AG09309 (cell line): ENCODE results near the gene EHD1.
A peak's percentile ranks its signal among the peaks of the same experiment; 100 is the strongest.

Experiments
- DNase-seq: peaks from one replicate; pipeline ENCODE4 v3.0.0-alpha.2; 2010; ENCODE audit warnings: low read depth
- H3K4me3 ChIP-seq: 2 replicates; pipeline ENCODE4 v1.5.1; 2011; ENCODE audit warnings: mild to moderate bottlenecking, low read depth, low read length, moderate library complexity; ENCODE audit not compliant: control insufficient read depth
- CTCF ChIP-seq: IDR thresholded peaks from 2 replicates; pipeline ENCODE4 v1.5.1; 2011; ENCODE audit warnings: mild to moderate bottlenecking, low read depth, low read length, inconsistent platforms; ENCODE audit not compliant: insufficient read depth, control insufficient read depth; ENCODE audit errors: missing control alignments

Gene EHD1

GRCh38 chr11:64870176-64870892, 8.1 kb downstream of the EHD1 start:
- DNase-seq: no peak

GRCh38 chr11:64869571-64870175, 8.7 kb downstream of the EHD1 start:
- DNase-seq: no peak
- peak; percentile 41 for TF ChIP-seq CTCF
- H3K4me3 ChIP-seq: no peak overlapping the region

More at GRCh38 chr11:64870176-64870892, 8.1 kb downstream of the EHD1 start:
- H3K4me3 ChIP-seq: peak overlapping the region; percentile 1; the same call in 1 of the 2 replicates
- no peak for TF ChIP-seq CTCF

- no peak for TF ChIP-seq CTCF
- no peak for DNase-seq
- H3K4me3 ChIP-seq: no peak overlapping the region
These were observed 9.4 kb downstream of the EHD1 start for GRCh38 chr11:64868904-64869570.

- TF ChIP-seq CTCF: no peak
- no peak for DNase-seq
- no peak overlapping the region for H3K4me3 ChIP-seq
These were observed 10.5 kb downstream of the EHD1 start for GRCh38 chr11:64867748-64868462.

GRCh38 chr11:64866173-64866491, 12.3 kb downstream of the EHD1 start:
- no peak overlapping the region for H3K4me3 ChIP-seq

More at GRCh38 chr11:64866173-64866491, 12.3 kb downstream of the EHD1 start:
- TF ChIP-seq CTCF: no peak
- no peak for DNase-seq
